HEK293 (cell line): ENCODE data around the gene SPNS2.

Experiments
- HOXC10 ChIP-seq: sonication (generic); formaldehyde crosslinking; IDR thresholded peaks from 2 replicates; pipeline ENCODE4 v1.8.1; 2023; ENCODE audit warnings: mild to moderate bottlenecking, missing genetic modification reagents
- KLF9 ChIP-seq: fragments of 450-650 bp; formaldehyde crosslinking; IDR thresholded peaks from 2 replicates; pipeline ENCODE4 v1.5.1; 2016; ENCODE audit warnings: missing biosample characterization, missing genetic modification characterization, low read depth
- OVOL3 ChIP-seq: fragments of 450-650 bp; formaldehyde crosslinking; IDR thresholded peaks from 2 replicates; pipeline ENCODE4 v1.5.1; 2016; ENCODE audit warnings: missing biosample characterization, missing genetic modification characterization
- RBAK ChIP-seq: fragments of 450-650 bp; formaldehyde crosslinking; IDR thresholded peaks from 2 replicates; pipeline ENCODE4 v1.5.1; 2016; ENCODE audit warnings: missing biosample characterization, missing genetic modification characterization
- SCRT1 ChIP-seq: fragments of 450-650 bp; formaldehyde crosslinking; IDR thresholded peaks from 2 replicates; pipeline ENCODE4 v1.5.1; 2016; ENCODE audit warnings: missing biosample characterization, missing genetic modification characterization, borderline replicate concordance
- SP2 ChIP-seq: fragments of 450-650 bp; formaldehyde crosslinking; IDR thresholded peaks from 2 replicates; pipeline ENCODE4 v1.5.1; 2016; ENCODE audit warnings: missing biosample characterization, missing genetic modification characterization
- ZBTB1 ChIP-seq: fragments of 450-650 bp; formaldehyde crosslinking; IDR thresholded peaks from 2 replicates; pipeline ENCODE4 v1.5.1; 2016; ENCODE audit warnings: missing biosample characterization, missing genetic modification characterization
- ZEB2 ChIP-seq: fragments of 450-650 bp; formaldehyde crosslinking; IDR thresholded peaks from 2 replicates; pipeline ENCODE4 v1.5.1; 2016; ENCODE audit warnings: missing biosample characterization, missing genetic modification characterization
- ZFP69B ChIP-seq: fragments of 450-650 bp; formaldehyde crosslinking; IDR thresholded peaks from 2 replicates; pipeline ENCODE4 v1.5.1; 2016; ENCODE audit warnings: missing biosample characterization, missing genetic modification characterization
- ZNF138 ChIP-seq: fragments of 450-650 bp; formaldehyde crosslinking; IDR thresholded peaks from 2 replicates; pipeline ENCODE4 v1.5.1; 2016; ENCODE audit warnings: missing biosample characterization, missing genetic modification characterization, borderline replicate concordance
- ZNF169 ChIP-seq: fragments of 450-650 bp; formaldehyde crosslinking; IDR thresholded peaks from 2 replicates; pipeline ENCODE4 v1.5.1; 2016; ENCODE audit warnings: missing biosample characterization, missing genetic modification characterization
- ZNF2 ChIP-seq: fragments of 450-650 bp; formaldehyde crosslinking; IDR thresholded peaks from 2 replicates; pipeline ENCODE4 v1.5.1; 2016; ENCODE audit warnings: missing biosample characterization, missing genetic modification characterization
- ZNF324 ChIP-seq: fragments of 450-650 bp; formaldehyde crosslinking; IDR thresholded peaks from 2 replicates; pipeline ENCODE4 v1.5.1; 2016; ENCODE audit warnings: missing biosample characterization, missing genetic modification characterization
- ZNF366 ChIP-seq: fragments of 450-650 bp; formaldehyde crosslinking; conservative IDR thresholded peaks from 2 replicates; pipeline ENCODE4 v1.5.1; 2016; ENCODE audit warnings: missing biosample characterization, missing genetic modification characterization
- ZNF423 ChIP-seq: fragments of 450-650 bp; formaldehyde crosslinking; IDR thresholded peaks from 2 replicates; pipeline ENCODE4 v1.5.1; 2016; ENCODE audit warnings: missing biosample characterization, missing genetic modification characterization
- ZNF544 ChIP-seq: fragments of 450-650 bp; formaldehyde crosslinking; IDR thresholded peaks from 2 replicates; pipeline ENCODE4 v1.5.0; 2017; ENCODE audit warnings: missing biosample characterization, missing genetic modification characterization
- ZNF610 ChIP-seq: fragments of 450-650 bp; formaldehyde crosslinking; IDR thresholded peaks from 2 replicates; pipeline ENCODE4 v1.5.1; 2016; ENCODE audit warnings: missing biosample characterization, missing genetic modification characterization, borderline replicate concordance
- ZNF629 ChIP-seq: fragments of 450-650 bp; formaldehyde crosslinking; IDR thresholded peaks from 2 replicates; pipeline ENCODE4 v1.5.1; 2017; ENCODE audit warnings: missing biosample characterization, missing genetic modification characterization
- ZNF660 ChIP-seq: fragments of 450-650 bp; IDR thresholded peaks from 2 replicates; pipeline ENCODE4 v1.5.1; 2018; ENCODE audit warnings: missing biosample characterization, mild to moderate bottlenecking, missing genetic modification characterization
- ZNF664 ChIP-seq: fragments of 450-650 bp; formaldehyde crosslinking; IDR thresholded peaks from 2 replicates; pipeline ENCODE4 v1.5.1; 2016; ENCODE audit warnings: missing biosample characterization, missing genetic modification characterization
- ZNF670 ChIP-seq: fragments of 450-650 bp; formaldehyde crosslinking; IDR thresholded peaks from 2 replicates; pipeline ENCODE4 v1.5.1; 2016; ENCODE audit warnings: missing biosample characterization, missing genetic modification characterization, low read depth
- ZNF677 ChIP-seq: fragments of 450-650 bp; IDR thresholded peaks from 2 replicates; pipeline ENCODE4 v1.5.0; 2018; ENCODE audit warnings: missing biosample characterization, mild to moderate bottlenecking, missing genetic modification characterization, moderate library complexity
- ZNF747 ChIP-seq: fragments of 450-650 bp; formaldehyde crosslinking; IDR thresholded peaks from 2 replicates; pipeline ENCODE4 v1.5.1; 2016; ENCODE audit warnings: missing biosample characterization, missing genetic modification characterization
- ZSCAN30 ChIP-seq: fragments of 450-650 bp; IDR thresholded peaks from 2 replicates; pipeline ENCODE4 v1.5.1; 2018; ENCODE audit warnings: missing biosample characterization, mild to moderate bottlenecking, missing genetic modification characterization, moderate library complexity
- TF ChIP-seq, protein P1 (sequence below): fragments of 450-650 bp; IDR thresholded peaks from 2 replicates; pipeline ENCODE4 v1.5.1; 2018; ENCODE audit warnings: missing biosample characterization, missing genetic modification characterization
- TF ChIP-seq, protein P2 (sequence below): fragments of 450-650 bp; formaldehyde crosslinking; IDR thresholded peaks from 2 replicates; pipeline ENCODE4 v1.5.1; 2016; ENCODE audit warnings: missing biosample characterization, missing genetic modification characterization
- TF ChIP-seq, protein P3 (sequence below): fragments of 450-650 bp; formaldehyde crosslinking; IDR thresholded peaks from 2 replicates; pipeline ENCODE4 v1.5.1; 2016; ENCODE audit warnings: missing biosample characterization, missing genetic modification characterization
- TF ChIP-seq, protein P4 (sequence below): fragments of 450-650 bp; formaldehyde crosslinking; IDR thresholded peaks from 2 replicates; pipeline ENCODE4 v1.5.1; 2017; ENCODE audit warnings: missing biosample characterization, missing genetic modification characterization
- TF ChIP-seq, protein P5 (sequence below): fragments of 450-650 bp; formaldehyde crosslinking; IDR thresholded peaks from 2 replicates; pipeline ENCODE4 v1.5.1; 2016; ENCODE audit warnings: missing biosample characterization, missing genetic modification characterization

The SPNS2 gene

DNA sequence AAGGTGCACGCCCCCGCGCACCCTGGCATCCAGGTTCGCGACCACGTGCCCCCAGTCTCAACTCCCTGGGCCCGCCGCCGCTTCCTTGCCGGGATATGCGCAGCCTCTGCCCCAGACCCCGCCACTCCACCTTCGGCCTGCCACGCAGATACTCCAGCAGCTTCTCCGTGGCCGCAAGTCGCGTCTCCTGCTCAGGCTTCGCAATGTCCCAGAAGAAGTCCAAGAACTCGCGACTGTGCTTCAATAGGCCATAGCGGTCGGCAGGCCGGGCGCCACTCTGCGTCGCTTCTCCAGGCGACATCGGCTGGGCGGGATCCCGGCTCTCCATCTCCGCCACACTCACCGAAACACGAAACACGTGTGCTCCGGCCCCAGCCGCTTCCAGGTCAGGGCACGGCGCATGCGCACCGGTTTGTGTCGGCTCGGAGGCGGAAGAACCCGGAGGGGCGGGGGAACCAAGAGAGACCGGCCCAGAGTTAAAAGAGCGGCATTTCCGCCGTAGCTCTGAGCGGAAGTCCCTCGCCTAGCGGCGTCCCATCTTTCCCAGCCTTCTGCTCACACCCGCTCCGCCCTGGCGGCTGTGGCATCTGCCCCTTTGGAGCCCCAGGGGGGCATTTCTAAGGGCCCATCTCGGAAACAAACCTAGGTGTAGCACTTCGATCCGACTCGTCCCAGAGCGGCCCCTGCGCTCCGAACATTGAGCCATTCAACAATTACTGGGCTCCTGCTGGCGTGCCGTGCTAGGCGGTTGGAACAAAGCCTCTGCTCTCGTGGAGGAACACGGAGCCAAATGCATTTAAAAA lies 56.5 kb downstream of the SPNS2 start, which contains the start of gene MYBBP1A (continued):
- TF ChIP-seq, protein P1, sequence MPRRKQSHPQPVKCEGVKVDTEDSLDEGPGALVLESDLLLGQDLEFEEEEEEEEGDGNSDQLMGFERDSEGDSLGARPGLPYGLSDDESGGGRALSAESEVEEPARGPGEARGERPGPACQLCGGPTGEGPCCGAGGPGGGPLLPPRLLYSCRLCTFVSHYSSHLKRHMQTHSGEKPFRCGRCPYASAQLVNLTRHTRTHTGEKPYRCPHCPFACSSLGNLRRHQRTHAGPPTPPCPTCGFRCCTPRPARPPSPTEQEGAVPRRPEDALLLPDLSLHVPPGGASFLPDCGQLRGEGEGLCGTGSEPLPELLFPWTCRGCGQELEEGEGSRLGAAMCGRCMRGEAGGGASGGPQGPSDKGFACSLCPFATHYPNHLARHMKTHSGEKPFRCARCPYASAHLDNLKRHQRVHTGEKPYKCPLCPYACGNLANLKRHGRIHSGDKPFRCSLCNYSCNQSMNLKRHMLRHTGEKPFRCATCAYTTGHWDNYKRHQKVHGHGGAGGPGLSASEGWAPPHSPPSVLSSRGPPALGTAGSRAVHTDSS (tag by site-specific recombination): no peak
- TF ChIP-seq ZNF138 (tag by site-specific recombination) (no peak), OVOL3 (peak; percentile 75; the same call in 1 of the 2 replicates), ZNF670 (tag by site-specific recombination) (no peak), ZNF610 (peak; percentile 95), ZNF677 (tag by site-specific recombination) (no peak), ZNF660 (tag by site-specific recombination) (no peak; the same call in 1 of the 2 replicates), ZNF169 (tag by site-specific recombination) (no peak; the same call in 1 of the 2 replicates), SP2 (peak; percentile 91), ZNF324 (no peak), ZNF544 (tag by site-specific recombination) (no peak), ZFP69B (no peak), ZNF747 (no peak), ZBTB1 (no peak), KLF9 (tag by site-specific recombination) (peak; percentile 44; the same call in 1 of the 2 replicates), ZEB2 (peak; percentile 63; the same call in 1 of the 2 replicates), ZNF2 (peak; percentile 19; the same call in 1 of the 2 replicates), HOXC10 (CRISPR knock-in tag) (no peak), ZNF366 (tag by site-specific recombination) (no peak), ZNF664 (tag by site-specific recombination) (no peak), ZNF423 (no peak), RBAK (tag by site-specific recombination) (no peak), SCRT1 (tag by site-specific recombination) (no peak), ZSCAN30 (tag by site-specific recombination) (no peak; the same call in 1 of the 2 replicates), ZNF629 (tag by site-specific recombination) (0 out of 2 replicates have a peak, but pooled peaks have one; percentile 20)
- TF ChIP-seq, protein P2, sequence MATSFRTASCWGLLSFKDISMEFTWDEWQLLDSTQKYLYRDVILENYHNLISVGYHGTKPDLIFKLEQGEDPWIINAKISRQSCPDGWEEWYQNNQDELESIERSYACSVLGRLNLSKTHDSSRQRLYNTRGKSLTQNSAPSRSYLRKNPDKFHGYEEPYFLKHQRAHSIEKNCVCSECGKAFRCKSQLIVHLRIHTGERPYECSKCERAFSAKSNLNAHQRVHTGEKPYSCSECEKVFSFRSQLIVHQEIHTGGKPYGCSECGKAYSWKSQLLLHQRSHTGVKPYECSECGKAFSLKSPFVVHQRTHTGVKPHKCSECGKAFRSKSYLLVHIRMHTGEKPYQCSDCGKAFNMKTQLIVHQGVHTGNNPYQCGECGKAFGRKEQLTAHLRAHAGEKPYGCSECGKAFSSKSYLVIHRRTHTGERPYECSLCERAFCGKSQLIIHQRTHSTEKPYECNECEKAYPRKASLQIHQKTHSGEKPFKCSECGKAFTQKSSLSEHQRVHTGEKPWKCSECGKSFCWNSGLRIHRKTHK (tag by site-specific recombination): no peak
- TF ChIP-seq, protein P3, sequence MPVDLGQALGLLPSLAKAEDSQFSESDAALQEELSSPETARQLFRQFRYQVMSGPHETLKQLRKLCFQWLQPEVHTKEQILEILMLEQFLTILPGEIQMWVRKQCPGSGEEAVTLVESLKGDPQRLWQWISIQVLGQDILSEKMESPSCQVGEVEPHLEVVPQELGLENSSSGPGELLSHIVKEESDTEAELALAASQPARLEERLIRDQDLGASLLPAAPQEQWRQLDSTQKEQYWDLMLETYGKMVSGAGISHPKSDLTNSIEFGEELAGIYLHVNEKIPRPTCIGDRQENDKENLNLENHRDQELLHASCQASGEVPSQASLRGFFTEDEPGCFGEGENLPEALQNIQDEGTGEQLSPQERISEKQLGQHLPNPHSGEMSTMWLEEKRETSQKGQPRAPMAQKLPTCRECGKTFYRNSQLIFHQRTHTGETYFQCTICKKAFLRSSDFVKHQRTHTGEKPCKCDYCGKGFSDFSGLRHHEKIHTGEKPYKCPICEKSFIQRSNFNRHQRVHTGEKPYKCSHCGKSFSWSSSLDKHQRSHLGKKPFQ (tag by site-specific recombination): peak; percentile 67; the same call in 1 of the 2 replicates
- TF ChIP-seq, protein P4, sequence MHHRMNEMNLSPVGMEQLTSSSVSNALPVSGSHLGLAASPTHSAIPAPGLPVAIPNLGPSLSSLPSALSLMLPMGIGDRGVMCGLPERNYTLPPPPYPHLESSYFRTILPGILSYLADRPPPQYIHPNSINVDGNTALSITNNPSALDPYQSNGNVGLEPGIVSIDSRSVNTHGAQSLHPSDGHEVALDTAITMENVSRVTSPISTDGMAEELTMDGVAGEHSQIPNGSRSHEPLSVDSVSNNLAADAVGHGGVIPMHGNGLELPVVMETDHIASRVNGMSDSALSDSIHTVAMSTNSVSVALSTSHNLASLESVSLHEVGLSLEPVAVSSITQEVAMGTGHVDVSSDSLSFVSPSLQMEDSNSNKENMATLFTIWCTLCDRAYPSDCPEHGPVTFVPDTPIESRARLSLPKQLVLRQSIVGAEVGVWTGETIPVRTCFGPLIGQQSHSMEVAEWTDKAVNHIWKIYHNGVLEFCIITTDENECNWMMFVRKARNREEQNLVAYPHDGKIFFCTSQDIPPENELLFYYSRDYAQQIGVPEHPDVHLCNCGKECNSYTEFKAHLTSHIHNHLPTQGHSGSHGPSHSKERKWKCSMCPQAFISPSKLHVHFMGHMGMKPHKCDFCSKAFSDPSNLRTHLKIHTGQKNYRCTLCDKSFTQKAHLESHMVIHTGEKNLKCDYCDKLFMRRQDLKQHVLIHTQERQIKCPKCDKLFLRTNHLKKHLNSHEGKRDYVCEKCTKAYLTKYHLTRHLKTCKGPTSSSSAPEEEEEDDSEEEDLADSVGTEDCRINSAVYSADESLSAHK: no peak
- TF ChIP-seq, protein P5, sequence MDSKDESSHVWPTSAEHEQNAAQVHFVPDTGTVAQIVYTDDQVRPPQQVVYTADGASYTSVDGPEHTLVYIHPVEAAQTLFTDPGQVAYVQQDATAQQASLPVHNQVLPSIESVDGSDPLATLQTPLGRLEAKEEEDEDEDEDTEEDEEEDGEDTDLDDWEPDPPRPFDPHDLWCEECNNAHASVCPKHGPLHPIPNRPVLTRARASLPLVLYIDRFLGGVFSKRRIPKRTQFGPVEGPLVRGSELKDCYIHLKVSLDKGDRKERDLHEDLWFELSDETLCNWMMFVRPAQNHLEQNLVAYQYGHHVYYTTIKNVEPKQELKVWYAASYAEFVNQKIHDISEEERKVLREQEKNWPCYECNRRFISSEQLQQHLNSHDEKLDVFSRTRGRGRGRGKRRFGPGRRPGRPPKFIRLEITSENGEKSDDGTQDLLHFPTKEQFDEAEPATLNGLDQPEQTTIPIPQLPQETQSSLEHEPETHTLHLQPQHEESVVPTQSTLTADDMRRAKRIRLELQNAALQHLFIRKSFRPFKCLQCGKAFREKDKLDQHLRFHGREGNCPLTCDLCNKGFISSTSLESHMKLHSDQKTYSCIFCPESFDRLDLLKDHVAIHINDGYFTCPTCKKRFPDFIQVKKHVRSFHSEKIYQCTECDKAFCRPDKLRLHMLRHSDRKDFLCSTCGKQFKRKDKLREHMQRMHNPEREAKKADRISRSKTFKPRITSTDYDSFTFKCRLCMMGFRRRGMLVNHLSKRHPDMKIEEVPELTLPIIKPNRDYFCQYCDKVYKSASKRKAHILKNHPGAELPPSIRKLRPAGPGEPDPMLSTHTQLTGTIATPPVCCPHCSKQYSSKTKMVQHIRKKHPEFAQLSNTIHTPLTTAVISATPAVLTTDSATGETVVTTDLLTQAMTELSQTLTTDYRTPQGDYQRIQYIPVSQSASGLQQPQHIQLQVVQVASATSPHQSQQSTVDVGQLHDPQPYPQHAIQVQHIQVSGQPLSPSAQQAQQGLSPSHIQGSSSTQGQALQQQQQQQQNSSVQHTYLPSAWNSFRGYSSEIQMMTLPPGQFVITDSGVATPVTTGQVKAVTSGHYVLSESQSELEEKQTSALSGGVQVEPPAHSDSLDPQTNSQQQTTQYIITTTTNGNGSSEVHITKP (tag by site-specific recombination): no peak
